HepG2 (cell line): ENCODE measurements around the gene TP53I3. TPM values are rescaled to one million over a fixed set of nuclear protein-coding genes. Genes with fewer than 3 reads are reported as not detected.

Experiments
- BORCS8-MEF2B ChIP-seq: sonication (generic); formaldehyde crosslinking; IDR thresholded peaks from 2 replicates; pipeline ENCODE4 v1.8.0; 2022; ENCODE audit warnings: mild to moderate bottlenecking, missing genetic modification reagents
- HOXA5 ChIP-seq: sonication (generic); formaldehyde crosslinking; IDR thresholded peaks from 2 replicates; pipeline ENCODE4 v1.4.0; 2020; ENCODE audit warnings: missing genetic modification reagents
- MED8 ChIP-seq: sonication (generic); formaldehyde crosslinking; IDR thresholded peaks from 2 replicates; pipeline ENCODE4 v1.8.1; 2023; ENCODE audit warnings: mild to moderate bottlenecking, missing genetic modification reagents; ENCODE audit not compliant: insufficient replicate concordance
- NFE2L1 ChIP-seq: sonication (generic); formaldehyde crosslinking; IDR thresholded peaks from 2 replicates; pipeline ENCODE4 v1.4.0; 2020; ENCODE audit warnings: missing genetic modification reagents, mild to moderate bottlenecking, borderline replicate concordance
- RXRA ChIP-seq: sonication (generic); formaldehyde crosslinking; IDR thresholded peaks from 2 replicates; pipeline ENCODE4 v1.5.1; 2020; ENCODE audit warnings: missing genetic modification reagents
- SP4 ChIP-seq: sonication (generic); formaldehyde crosslinking; IDR thresholded peaks from 2 replicates; pipeline ENCODE4 v1.8.1; 2023; ENCODE audit warnings: mild to moderate bottlenecking, missing genetic modification reagents
- SRSF1 ChIP-seq: fragments of 200-400 bp; formaldehyde crosslinking; optimal IDR thresholded peaks from 2 replicates; pipeline ENCODE3; 2017; ENCODE audit warnings: mild to moderate bottlenecking, low read depth, low read length, moderate library complexity
- SSRP1 ChIP-seq: IDR thresholded peaks from 2 replicates; pipeline ENCODE4 v1.6.1; 2016; ENCODE audit warnings: control low read depth
- XRCC5 ChIP-seq: fragments of 200-400 bp; formaldehyde crosslinking; optimal IDR thresholded peaks from 2 replicates; pipeline ENCODE3; 2017; ENCODE audit warnings: mild to moderate bottlenecking, low read length
- YY1 ChIP-seq: IDR thresholded peaks from 2 replicates; pipeline ENCODE4 v1.6.1; 2011; ENCODE audit warnings: low read length, low read depth, moderate library complexity, mild to moderate bottlenecking; ENCODE audit not compliant: insufficient read depth, insufficient replicate concordance
- ZNF12 ChIP-seq: sonication (generic); formaldehyde crosslinking; IDR thresholded peaks from 2 replicates; pipeline ENCODE4 v1.5.0; 2020; ENCODE audit warnings: missing genetic modification reagents
- ZNF510 ChIP-seq: sonication (generic); formaldehyde crosslinking; IDR thresholded peaks from 2 replicates; pipeline ENCODE4 v1.4.0; 2020; ENCODE audit warnings: low read depth, mild to moderate bottlenecking, missing genetic modification reagents
- ZNF577 ChIP-seq: sonication (generic); formaldehyde crosslinking; IDR thresholded peaks from 2 replicates; pipeline ENCODE4 v1.4.0; 2020; ENCODE audit warnings: mild to moderate bottlenecking, low read depth, missing genetic modification reagents, borderline replicate concordance
- ZNF773 ChIP-seq: sonication (generic); formaldehyde crosslinking; IDR thresholded peaks from 2 replicates; pipeline ENCODE4 v1.4.0; 2020; ENCODE audit warnings: missing genetic modification reagents, borderline replicate concordance
- polyA plus RNA-seq, 8 experiments: library from polyadenylated mRNA; depleted of rRNA in 3 of 8; stranded (reverse) in 7 of 8; unstranded in 1 of 8; fragments of >200 nt; fragmentation: Illumina TruSeq in 4 of 8; extraction: Trizol in 4 of 8; gene quantifications; 2 replicates each; pipeline versions ENCODE4 v1.2.1 to v1.2.3, GENCODE V29; 2011 to 2016; ENCODE audit warnings: low read depth in 4 of 8, missing spikeins in 1 of 8, mixed read lengths in 1 of 8; ENCODE audit not compliant: insufficient read depth in 1 of 8
- total RNA-seq, 5 experiments: library from RNA; depleted of rRNA; stranded (reverse); fragments of >200 nt; fragmentation: Illumina TruSeq; extraction: Trizol; gene quantifications; 2 replicates each; pipeline ENCODE4 v1.2.3, GENCODE V29; 2016; ENCODE audit warnings: low read depth in 1 of 5
- TF ChIP-seq, protein P1 (sequence below): sonication (generic); formaldehyde crosslinking; IDR thresholded peaks from 2 replicates; pipeline ENCODE4 v1.5.0; 2020; ENCODE audit warnings: missing genetic modification reagents
- TF ChIP-seq, protein P2 (sequence below): sonication (generic); formaldehyde crosslinking; IDR thresholded peaks from 2 replicates; pipeline ENCODE4 v1.4.0; 2020; ENCODE audit warnings: mild to moderate bottlenecking, missing genetic modification reagents
- TF ChIP-seq, protein P3 (sequence below): IDR thresholded peaks from 2 replicates; pipeline ENCODE4 v1.6.1; 2016; ENCODE audit warnings: mild to moderate bottlenecking
- TF ChIP-seq, protein P4 (sequence below): sonication (generic); formaldehyde crosslinking; IDR thresholded peaks from 2 replicates; pipeline ENCODE4 v1.4.0; 2020; ENCODE audit warnings: missing genetic modification reagents

Gene TP53I3
- total and polyA plus RNA-seq, 2 of the 13 experiments (the other 11 are each of a cell fraction or from before 2014, with no cell fraction given), result 25.0 to 44.1 TPM

DNA sequence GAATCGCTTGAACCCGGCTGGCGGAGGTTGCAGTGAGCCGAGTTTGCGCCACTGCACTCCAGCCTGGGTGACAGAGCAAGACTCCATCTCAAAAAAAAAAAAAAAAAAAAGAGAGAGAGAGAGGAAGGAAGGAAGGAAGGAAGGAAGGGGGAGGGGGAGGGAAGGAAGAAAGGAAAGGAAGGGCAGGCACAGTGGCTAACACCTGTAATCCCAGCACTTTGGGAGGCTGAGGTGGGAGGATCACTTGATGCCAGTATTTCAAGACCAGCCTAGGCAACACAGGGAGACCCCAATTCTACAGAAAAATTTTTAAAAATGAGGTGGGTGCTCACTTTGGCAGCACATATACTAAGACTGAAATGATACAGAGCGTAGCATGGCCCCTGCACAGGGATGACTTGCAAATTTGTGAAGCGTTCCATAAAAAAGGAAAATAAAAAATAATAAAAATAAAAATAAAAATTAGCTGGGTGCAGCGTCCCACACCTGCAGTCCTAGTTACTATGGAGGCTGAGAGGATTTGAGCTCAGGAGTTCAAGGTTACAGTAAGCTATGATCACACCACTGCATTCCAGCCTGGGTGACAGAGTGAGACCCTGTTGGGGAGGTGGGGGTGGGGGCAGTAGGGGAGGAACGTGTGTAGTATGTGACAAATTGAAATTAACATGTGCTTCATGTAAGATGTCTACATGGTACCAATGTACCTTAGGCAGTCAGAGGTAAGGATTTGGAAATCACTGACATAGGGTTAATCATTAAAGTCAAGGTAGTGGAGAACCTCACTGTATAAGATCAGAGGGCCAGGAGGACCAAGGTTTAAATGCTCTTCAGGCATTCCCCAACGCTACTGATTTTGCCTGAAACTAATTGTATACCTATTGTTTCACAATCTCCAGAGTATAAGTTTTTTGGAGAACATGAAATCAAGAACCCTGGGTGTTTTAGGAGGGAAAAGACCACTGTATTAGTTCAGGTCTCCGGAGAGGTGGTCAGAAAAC lies 38.8 kb downstream of the TP53I3 start (continued):
- TF ChIP-seq, protein P1, sequence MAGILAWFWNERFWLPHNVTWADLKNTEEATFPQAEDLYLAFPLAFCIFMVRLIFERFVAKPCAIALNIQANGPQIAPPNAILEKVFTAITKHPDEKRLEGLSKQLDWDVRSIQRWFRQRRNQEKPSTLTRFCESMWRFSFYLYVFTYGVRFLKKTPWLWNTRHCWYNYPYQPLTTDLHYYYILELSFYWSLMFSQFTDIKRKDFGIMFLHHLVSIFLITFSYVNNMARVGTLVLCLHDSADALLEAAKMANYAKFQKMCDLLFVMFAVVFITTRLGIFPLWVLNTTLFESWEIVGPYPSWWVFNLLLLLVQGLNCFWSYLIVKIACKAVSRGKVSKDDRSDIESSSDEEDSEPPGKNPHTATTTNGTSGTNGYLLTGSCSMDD, result no peak
- TF ChIP-seq SRSF1 (no peak), ZNF773 (CRISPR knock-in tag) (no peak), RXRA (no peak; the same call in 1 of the 2 replicates), XRCC5 (no peak), ZNF577 (CRISPR knock-in tag) (no peak), MED8 (CRISPR knock-in tag) (no peak), HOXA5 (CRISPR knock-in tag) (no peak), SSRP1 (CRISPR knock-in tag) (no peak), BORCS8-MEF2B (no peak), ZNF12 (CRISPR knock-in tag) (no peak), YY1 (no peak), SP4 (CRISPR knock-in tag) (no peak), NFE2L1 (CRISPR knock-in tag) (no peak), ZNF510 (CRISPR knock-in tag) (no peak)
- TF ChIP-seq, protein P2, sequence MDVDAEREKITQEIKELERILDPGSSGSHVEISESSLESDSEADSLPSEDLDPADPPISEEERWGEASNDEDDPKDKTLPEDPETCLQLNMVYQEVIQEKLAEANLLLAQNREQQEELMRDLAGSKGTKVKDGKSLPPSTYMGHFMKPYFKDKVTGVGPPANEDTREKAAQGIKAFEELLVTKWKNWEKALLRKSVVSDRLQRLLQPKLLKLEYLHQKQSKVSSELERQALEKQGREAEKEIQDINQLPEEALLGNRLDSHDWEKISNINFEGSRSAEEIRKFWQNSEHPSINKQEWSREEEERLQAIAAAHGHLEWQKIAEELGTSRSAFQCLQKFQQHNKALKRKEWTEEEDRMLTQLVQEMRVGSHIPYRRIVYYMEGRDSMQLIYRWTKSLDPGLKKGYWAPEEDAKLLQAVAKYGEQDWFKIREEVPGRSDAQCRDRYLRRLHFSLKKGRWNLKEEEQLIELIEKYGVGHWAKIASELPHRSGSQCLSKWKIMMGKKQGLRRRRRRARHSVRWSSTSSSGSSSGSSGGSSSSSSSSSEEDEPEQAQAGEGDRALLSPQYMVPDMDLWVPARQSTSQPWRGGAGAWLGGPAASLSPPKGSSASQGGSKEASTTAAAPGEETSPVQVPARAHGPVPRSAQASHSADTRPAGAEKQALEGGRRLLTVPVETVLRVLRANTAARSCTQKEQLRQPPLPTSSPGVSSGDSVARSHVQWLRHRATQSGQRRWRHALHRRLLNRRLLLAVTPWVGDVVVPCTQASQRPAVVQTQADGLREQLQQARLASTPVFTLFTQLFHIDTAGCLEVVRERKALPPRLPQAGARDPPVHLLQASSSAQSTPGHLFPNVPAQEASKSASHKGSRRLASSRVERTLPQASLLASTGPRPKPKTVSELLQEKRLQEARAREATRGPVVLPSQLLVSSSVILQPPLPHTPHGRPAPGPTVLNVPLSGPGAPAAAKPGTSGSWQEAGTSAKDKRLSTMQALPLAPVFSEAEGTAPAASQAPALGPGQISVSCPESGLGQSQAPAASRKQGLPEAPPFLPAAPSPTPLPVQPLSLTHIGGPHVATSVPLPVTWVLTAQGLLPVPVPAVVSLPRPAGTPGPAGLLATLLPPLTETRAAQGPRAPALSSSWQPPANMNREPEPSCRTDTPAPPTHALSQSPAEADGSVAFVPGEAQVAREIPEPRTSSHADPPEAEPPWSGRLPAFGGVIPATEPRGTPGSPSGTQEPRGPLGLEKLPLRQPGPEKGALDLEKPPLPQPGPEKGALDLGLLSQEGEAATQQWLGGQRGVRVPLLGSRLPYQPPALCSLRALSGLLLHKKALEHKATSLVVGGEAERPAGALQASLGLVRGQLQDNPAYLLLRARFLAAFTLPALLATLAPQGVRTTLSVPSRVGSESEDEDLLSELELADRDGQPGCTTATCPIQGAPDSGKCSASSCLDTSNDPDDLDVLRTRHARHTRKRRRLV (CRISPR knock-in tag), result no peak
- TF ChIP-seq, protein P3, sequence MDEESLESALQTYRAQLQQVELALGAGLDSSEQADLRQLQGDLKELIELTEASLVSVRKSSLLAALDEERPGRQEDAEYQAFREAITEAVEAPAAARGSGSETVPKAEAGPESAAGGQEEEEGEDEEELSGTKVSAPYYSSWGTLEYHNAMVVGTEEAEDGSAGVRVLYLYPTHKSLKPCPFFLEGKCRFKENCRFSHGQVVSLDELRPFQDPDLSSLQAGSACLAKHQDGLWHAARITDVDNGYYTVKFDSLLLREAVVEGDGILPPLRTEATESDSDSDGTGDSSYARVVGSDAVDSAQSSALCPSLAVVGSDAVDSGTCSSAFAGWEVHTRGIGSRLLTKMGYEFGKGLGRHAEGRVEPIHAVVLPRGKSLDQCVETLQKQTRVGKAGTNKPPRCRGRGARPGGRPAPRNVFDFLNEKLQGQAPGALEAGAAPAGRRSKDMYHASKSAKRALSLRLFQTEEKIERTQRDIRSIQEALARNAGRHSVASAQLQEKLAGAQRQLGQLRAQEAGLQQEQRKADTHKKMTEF (CRISPR knock-in tag), result peak; percentile 53; the same call in 1 of the 2 replicates
- TF ChIP-seq, protein P4, sequence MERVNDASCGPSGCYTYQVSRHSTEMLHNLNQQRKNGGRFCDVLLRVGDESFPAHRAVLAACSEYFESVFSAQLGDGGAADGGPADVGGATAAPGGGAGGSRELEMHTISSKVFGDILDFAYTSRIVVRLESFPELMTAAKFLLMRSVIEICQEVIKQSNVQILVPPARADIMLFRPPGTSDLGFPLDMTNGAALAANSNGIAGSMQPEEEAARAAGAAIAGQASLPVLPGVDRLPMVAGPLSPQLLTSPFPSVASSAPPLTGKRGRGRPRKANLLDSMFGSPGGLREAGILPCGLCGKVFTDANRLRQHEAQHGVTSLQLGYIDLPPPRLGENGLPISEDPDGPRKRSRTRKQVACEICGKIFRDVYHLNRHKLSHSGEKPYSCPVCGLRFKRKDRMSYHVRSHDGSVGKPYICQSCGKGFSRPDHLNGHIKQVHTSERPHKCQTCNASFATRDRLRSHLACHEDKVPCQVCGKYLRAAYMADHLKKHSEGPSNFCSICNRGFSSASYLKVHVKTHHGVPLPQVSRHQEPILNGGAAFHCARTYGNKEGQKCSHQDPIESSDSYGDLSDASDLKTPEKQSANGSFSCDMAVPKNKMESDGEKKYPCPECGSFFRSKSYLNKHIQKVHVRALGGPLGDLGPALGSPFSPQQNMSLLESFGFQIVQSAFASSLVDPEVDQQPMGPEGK (CRISPR knock-in tag), result peak; percentile 76
